CD4-positive, alpha-beta T cell treated with Interferon alpha-2 for 1 hour (primary cell): ENCODE results near the gene SMIM9.

Source experiments
- DNase-seq, 2 donors: peaks; one replicate each; pipeline ENCODE4 v3.0.0-alpha.2; 2020 to 2022

Gene SMIM9

DNA sequence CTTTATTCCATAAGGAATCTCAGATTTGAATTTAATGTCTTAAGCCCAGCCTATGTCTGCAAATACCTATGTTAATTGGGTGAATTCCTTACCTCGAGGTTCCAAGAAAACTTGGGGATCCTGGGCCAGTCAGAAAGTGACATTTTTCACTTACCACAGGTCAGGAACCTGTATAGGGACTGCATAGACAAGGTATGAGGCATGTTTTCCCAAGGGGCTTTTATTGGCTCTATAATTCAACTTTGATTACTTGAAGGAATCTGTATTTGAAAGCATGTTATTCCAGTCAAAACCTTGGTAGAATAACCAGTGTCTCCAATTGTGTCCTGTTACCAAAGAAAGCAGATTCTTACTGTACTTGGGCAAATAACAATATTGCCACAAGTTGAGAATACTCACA, 20.7 kb downstream of the SMIM9 start:
- no peak for DNase-seq

- no peak for DNase-seq
Observed at GRCh38 chrX:154812341-154813101, 21.9 kb downstream of the SMIM9 start.

DNA sequence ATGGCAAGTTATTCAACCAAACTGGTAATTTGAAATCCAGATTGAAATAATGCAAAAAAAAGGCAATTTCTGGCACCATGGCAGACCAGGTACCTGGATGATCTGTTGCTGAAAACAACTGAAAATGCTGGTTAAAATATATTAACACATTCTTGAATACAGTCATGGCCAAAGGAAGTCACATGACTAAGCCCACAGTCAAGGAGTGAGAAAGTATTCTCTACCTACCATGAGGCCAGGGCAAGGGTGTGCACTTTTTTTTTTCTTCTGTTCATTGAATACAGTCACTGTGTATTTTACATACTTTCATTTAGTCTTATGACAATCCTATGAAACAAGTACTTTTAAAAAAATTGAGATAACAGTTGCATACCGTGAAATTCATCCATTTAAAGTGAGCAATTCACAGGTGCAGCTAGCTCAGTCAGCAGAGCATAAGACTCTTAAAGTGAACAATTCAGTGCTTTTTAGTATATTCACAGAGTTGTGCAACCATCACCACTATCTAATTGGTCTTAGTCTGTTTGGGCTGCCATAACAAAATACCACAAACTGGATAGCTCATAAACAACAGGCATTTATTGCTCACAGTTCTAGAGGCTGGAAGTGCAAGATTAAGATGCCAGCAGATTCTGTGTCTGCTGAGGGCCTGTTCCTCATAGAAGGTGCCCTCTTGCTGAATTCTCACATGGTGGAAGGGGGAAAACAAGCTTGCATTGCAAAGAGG, 24.4 kb downstream of the SMIM9 start:
- peak in 1 of 2 donors; percentile 9 for DNase-seq

DNA sequence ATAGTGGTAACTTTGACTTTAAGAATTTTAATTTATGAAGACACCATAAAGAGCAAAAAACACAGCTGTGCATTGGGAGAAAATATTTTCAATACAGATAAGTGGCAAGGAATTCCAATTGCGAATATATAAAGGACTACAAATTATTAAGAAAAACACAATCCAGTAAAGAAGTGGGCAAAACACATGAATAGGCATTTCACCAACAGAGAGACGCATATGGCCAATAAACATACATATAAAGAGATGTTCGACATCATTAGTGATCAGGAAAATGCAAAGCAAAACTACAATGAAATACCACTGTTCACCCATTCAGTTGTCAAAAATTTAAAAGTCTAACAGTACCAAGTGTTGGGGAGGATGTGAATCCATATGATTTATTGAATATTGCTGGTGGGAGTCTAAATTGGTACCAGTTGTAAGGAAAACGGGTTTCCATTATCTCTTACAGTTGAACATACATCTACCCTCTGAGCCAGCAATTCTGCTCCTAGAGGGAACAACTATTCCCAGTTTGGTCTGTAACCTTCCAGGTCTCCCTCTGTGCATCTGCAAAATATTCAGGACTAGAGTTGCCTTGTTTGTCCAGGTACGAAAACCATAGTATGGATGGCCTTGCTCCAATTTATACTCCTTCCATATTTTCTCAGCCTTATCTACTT, 27.5 kb downstream of the SMIM9 start:
- no peak for DNase-seq

DNA sequence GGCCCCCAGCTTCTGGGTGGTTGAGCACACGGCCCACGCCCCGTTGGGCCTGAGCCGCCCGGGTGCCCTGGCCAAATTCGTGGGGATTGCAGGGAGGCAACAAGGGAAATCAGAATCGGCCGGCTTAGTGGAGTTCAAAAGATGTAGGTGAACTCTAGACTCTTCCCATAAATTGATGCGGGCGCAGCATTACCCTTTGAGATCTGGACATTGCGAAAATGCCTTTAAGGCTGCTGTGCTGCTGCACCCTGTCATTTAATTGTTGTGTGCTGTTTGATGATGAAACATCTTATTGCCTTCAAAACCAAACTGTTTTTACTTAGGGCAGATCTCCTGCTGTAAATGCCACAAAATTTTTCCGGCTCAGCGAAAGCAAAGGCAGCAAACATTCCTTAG, 28.8 kb downstream of the SMIM9 start:
- DNase-seq: no peak

- DNase-seq: peak; percentile 72 to 82
Observed at GRCh38 chrX:154804957-154805695, 29.3 kb downstream of the SMIM9 start, which contains the start of gene MPP1. MPP1 (minus strand) TSS chrX:154805485; CDS start chrX:154805373, 112 bp downstream.

DNA sequence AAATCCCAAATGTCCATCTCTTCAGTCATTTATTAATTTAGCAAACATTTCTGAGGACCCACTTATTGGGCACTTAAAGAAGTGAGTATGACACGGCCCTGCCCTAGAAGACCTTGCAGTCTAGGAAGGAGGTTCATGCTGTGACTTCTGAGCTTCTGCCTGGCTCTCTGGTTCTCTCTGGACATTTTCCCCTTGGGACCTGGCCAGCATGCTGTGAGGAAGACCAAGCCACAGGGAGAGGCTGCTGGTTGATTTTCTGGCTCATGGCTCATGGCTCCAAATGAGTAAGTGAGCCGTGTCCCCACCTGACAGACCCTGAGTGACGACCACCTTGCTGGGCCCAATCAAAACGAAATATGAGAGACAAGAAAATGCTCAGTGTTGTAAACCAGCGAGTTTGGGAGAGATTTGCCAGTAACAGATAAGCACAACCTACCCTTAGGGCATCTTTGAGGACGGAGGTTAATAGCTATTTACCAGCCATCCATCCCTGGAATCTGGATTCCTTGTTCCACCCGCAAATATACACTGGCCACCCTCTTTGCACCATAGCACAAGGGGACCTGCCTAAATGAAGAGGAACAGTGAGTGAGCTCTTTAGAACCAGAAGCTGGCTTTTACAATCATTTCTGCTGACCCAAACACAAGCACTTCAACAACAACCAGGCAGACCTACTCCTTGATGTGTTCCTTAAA, 30.1 kb downstream of the SMIM9 start:
- DNase-seq: no peak

DNA sequence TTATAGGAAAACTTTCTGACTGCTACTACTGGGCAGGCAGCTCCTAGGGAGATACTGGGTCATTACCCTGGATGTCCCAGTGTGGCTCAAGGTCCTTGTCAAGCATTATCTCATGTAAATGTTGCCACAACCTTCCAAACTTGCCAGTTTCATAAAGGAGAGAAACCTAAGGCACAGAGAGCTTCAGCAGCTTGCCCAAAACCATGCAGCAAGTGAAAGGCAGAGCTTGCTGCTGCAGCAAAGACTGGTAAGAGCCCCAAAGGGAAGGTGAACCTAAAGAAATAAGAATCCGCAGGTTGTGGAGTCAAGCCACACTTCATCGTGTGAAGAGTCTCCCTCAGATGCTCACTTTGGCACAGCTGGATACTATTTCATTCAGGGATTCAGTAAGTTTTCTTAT, 31.5 kb downstream of the SMIM9 start:
- DNase-seq: no peak

GRCh38 chrX:154800478-154801210, 33.8 kb downstream of the SMIM9 start:
- no peak for DNase-seq

DNA sequence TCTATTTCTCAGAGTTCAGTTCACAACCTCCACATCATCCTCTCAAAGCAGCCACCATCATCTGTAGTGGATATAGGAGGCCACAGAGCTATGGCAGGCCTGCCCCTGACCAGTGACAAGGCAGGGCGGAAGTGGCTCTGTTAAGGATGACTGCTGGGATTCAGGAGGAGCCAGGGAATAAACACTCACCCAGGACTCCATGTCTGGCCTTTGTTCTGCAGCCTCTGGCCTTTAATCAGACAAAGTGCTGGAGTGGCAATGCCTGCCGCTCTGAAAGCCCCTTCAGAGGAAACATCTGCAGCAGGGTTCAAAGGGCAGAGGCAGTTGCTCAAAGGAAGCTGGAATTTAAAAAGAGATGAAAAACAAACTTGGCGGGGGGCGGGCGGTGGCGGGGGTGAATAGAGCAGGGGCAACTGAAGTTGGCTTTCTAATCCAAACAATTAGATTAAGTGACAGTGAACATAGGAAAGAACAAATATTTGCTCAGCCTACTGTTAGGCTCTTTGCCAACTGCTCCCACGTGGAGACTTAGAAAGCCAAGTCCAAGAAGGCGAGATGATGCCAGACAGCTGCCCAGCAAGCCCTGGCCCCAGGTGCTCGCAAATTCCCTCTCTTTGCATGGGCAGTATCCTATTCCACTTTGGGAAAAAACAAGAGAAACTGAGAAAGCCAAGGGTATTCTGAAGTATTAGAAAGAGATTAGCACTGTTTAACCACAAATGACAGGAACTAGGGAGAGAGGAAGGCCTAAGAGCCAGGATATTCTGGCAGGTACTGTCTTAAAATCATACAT, 34.7 kb downstream of the SMIM9 start:
- DNase-seq: no peak

DNA sequence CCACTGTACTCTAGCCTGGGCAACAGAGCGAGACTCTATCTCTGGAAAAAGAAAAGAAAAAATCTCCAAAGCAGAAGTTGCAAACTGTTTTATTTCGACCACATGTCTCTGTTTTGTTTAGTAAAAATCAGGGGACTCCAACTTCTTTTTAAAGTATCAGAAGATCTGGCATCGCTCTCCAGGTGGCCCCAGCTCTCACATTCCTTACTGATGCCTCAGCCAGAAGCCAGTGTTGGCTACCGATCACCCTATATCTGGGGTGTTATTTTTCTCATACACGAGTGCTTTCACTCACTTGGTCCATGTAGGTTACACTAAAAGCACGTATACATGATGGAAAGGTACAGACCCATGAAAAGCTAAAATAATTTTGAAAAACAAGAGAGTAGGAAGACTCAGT, 37.5 kb downstream of the SMIM9 start:
- DNase-seq: no peak

- no peak for DNase-seq
Observed at GRCh38 chrX:154795016-154795415, 39.4 kb downstream of the SMIM9 start.

DNA sequence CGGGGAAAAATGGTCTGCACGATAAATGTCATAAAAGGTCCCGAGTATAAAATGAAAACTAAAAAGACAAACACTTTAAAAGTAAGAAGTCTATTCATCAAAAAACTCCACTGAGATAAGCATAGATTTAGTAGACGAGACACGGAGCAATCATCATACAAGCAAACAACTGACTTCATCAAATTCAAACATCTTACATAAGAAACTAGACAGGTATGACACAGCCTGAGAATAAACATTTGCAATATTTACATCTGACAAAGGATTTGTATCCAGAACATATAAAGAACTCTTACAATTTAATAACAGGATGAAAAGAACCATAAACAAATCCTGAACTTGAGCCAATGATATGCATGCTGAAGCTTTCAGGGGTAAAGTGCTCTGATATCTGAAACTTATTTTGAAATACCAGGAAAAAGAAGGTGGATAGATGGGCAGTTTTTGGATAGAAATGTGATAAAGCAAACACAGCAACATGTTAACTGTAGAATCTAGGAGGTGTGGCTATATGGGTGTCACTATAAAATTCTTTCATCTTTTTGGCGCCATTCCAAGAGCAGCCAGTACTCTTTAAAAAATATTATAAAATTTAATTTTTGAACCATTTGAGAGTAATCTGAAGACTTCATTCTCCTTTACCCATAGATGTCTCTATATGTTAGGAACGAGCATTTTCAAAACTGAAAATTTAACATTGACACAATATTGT, 41.2 kb downstream of the SMIM9 start:
- no peak for DNase-seq

GRCh38 chrX:154791939-154792338, 42.5 kb downstream of the SMIM9 start:
- no peak for DNase-seq

DNA sequence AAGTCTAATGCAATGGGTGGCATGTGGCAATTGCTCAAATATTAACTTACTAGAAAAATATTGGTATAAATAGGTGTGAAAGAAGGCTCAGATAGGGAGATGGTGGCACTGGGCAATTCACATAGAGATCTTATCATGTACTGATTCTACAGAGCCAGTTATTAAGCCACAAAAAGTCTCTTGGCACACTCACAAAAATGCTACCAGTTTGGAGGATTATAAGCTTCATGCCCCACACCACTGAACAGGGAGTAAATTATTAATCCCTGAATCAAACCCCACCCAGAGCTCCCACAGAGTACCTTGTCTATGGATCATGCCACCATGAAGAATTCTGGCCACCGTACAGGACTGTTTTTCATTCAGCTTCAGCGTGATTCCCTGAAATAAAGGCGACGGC, 43.0 kb downstream of the SMIM9 start:
- DNase-seq: no peak

GRCh38 chrX:154785716-154786115, 48.7 kb downstream of the SMIM9 start:
- no peak for DNase-seq

- no peak for DNase-seq
Observed at GRCh38 chrX:154784149-154784995, 50.1 kb downstream of the SMIM9 start.

- DNase-seq: no peak
Observed at GRCh38 chrX:154780968-154781367, 53.5 kb downstream of the SMIM9 start.

DNA sequence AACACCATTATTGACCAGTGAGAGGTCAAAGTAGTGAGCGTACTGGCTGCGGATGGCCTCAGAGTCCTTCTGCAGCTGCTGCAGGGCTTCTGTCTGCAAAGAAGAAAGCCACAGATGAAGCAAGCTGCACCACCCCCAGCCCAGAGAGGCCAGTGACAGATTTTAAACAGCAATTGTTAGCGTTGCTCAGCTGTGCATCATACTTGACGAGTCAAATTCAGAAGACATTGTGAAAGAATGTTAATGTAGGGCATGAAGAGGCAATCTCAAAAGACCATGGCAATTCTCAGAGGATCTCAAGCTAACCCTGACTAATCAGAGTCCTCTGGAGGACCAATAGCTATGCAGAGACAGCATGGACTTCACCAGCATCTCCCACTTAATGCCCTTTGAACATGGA, 55.2 kb downstream of the SMIM9 start:
- no peak for DNase-seq
